NAMALWA (cell line): ENCODE data around the gene SPTAN1.

Source experiments
- DNase-seq: peaks from one replicate; pipeline ENCODE4 v3.0.0-alpha.2; 2015; ENCODE audit warnings: low spot score

Gene SPTAN1

GRCh38 chr9:128675382-128675781 is 123.0 kb downstream of the SPTAN1 start:
- no peak for DNase-seq

GRCh38 chr9:128677794-128678193 is 125.4 kb downstream of the SPTAN1 start:
- no peak for DNase-seq
